Measurements from ENCODE around the gene MICU2. TPM values are rescaled to one million over a fixed set of nuclear protein-coding genes. Genes with fewer than 3 reads are reported as not detected.

Gene MICU2
- total and polyA plus RNA-seq, 2 of the 13 experiments (the other 11 are each of a cell fraction or from before 2014, with no cell fraction given): 31.7 to 42.4 TPM

- TF ChIP-seq, protein P1, sequence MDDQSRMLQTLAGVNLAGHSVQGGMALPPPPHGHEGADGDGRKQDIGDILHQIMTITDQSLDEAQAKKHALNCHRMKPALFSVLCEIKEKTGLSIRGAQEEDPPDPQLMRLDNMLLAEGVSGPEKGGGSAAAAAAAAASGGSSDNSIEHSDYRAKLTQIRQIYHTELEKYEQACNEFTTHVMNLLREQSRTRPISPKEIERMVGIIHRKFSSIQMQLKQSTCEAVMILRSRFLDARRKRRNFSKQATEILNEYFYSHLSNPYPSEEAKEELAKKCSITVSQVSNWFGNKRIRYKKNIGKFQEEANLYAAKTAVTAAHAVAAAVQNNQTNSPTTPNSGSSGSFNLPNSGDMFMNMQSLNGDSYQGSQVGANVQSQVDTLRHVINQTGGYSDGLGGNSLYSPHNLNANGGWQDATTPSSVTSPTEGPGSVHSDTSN (CRISPR knock-in tag; IDR thresholded peaks at IDR 0.05; ENCODE audit: borderline replicate concordance): no peak
- no peak for TF ChIP-seq MEIS1 (CRISPR knock-in tag; IDR thresholded peaks at IDR 0.05; ENCODE audit: borderline replicate concordance)
- TF ChIP-seq SMAD9 (CRISPR knock-in tag; IDR thresholded peaks at IDR 0.05): no peak
- no peak for TF ChIP-seq ATAD3A (CRISPR knock-in tag; IDR thresholded peaks at IDR 0.05)
- no peak for TF ChIP-seq KLF12 (CRISPR knock-in tag; IDR thresholded peaks at IDR 0.05; ENCODE audit: borderline replicate concordance)
- TF ChIP-seq, protein P2, sequence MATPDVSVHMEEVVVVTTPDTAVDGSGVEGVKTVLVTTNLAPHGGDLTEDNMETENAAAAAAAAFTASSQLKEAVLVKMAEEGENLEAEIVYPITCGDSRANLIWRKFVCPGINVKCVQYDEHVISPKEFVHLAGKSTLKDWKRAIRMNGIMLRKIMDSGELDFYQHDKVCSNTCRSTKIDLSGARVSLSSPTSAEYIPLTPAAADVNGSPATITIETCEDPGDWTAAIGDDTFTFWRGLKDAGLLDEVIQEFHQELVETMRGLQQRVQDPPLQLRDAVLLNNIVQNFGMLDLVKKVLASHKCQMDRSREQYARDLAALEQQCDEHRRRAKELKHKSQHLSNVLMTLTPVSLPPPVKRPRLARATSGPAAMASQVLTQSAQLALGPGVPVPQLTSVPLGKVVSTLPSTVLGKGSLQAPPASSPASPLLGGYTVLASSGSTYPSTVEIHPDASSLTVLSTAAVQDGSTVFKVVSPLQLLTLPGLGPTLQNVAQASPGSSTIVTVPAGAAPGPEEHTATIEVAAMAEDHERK (CRISPR knock-in tag; IDR thresholded peaks at IDR 0.05; ENCODE audit: low read depth): no peak
Measured at GRCh38 chr13:21569686-21570085, 34.3 kb downstream of the MICU2 start (continued).

- no peaks in the 10 kb centered on the region for H3K27me3 ChIP-seq (ENCODE audit: control insufficient read depth in 1 of 2, insufficient read depth in 2 of 2, low read length in 2 of 2)
- in situ Hi-C loops (cut with HindIII; ENCODE audit: extremely low pct_ligation_motif_present, low pct_unique_long_range_greater_than_20kb): no loop called here
- H3K36me3 ChIP-seq (replicated peaks in 1 of 2; ENCODE audit: control insufficient read depth in 1 of 2, insufficient read depth in 2 of 2, low read length in 2 of 2): peaks cover 3 to 18% of the 10 kb centered on the region in 2 experiments; a peak in 3 of 5 replicates
- no peak overlapping the region for H3K4me3 ChIP-seq (replicated peaks in 1 of 3; ENCODE audit: insufficient read depth in 1 of 3, low read depth in 2 of 3, low read length in 3 of 3)
- TF ChIP-seq HDAC1 (CRISPR knock-in tag; IDR thresholded peaks at IDR 0.05): no peak
- no peak for TF ChIP-seq SMARCE1 (IDR thresholded peaks at IDR 0.05; ENCODE audit: borderline replicate concordance)
- TF ChIP-seq ZNF777 (CRISPR knock-in tag; IDR thresholded peaks at IDR 0.05): no peak
- no peak for TF ChIP-seq SIX4 (CRISPR knock-in tag; IDR thresholded peaks at IDR 0.05)
- no peak for TF ChIP-seq NR2F6 (IDR thresholded peaks at IDR 0.05)
- no peak for TF ChIP-seq NR2F6 (CRISPR knock-in tag; IDR thresholded peaks at IDR 0.05)
- TF ChIP-seq GATAD2A (CRISPR knock-in tag; IDR thresholded peaks at IDR 0.05): no peak
- no peak for TF ChIP-seq ZNF205 (CRISPR knock-in tag; IDR thresholded peaks at IDR 0.05)
- no peak for TF ChIP-seq MAFK (conservative IDR thresholded peaks at IDR 0.05 in 1 of 2, IDR thresholded peaks at IDR 0.05 in 1 of 2; ENCODE audit: low read length in 2 of 2)
- ChIA-PET POLR2A (no interaction called here), CTCF (ENCODE audit: low intra/inter-chr PET ratio, low total read pairs) (no interaction called here)
- no TSS peak for BruUV-seq (replicated peaks)
- 94% methylated on average over 5 of the region's 5 CpGs for WGBS (ENCODE audit: low lambda C conversion rate)
- no peaks in the 10 kb centered on the region for H3K9me3 ChIP-seq (ENCODE audit: low read length)
- H3K9ac ChIP-seq (ENCODE audit: insufficient read depth, low read depth, low read length): no peak overlapping the region
- no peak overlapping the region for H2AFZ ChIP-seq (ENCODE audit: low read length)
- ATAC-seq (no peak), FAIRE-seq (no peak), DNase-seq (ENCODE audit: low spot score) (no peak)
- H3K4me2 ChIP-seq (ENCODE audit: low read depth, low read length): no peak overlapping the region
- H3K79me2 ChIP-seq (ENCODE audit: insufficient read depth, low read length): no peaks in the 10 kb centered on the region
- H3K4me1 ChIP-seq (ENCODE audit: insufficient read depth, low read length): peaks cover 14% of the 10 kb centered on the region
- H4K20me1 ChIP-seq (ENCODE audit: insufficient read depth, low read length): no peaks in the 10 kb centered on the region
- intact Hi-C loops (cut with micrococcal nuclease; ENCODE audit: unreplicated experiment): no loop called here
- H3K27ac ChIP-seq (ENCODE audit: extremely low read length, insufficient read depth, low read length): no peak overlapping the region
Measured at GRCh38 chr13:21568854-21569253, 35.1 kb downstream of the MICU2 start.

All from HepG2 (cell line).